ENCODE results near the gene ZXDC.

ZXDC gene

DNA sequence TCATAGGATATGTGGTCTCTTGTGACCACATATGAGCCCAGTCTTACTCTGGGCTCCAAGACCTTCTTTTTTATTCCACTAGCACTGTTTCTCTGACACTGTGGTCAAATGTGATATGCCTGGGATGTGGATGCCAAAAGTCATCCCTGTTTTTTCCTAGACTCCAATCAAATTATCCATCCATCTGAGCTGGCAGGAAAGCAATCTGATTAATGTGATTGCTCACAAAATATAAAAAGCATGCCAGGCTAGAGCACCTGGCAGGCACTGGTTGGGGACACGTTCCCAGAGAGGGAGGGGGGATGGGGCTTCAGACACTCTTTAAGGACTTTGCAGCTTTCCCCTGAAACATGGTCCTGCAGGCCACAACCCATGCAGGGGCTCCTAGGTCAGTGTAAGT, 84.1 kb downstream of the ZXDC start:
- no peak overlapping the region for H3K4me3 ChIP-seq (ENCODE audit: low read depth, low read length)
- TF ChIP-seq CTCF (IDR thresholded peaks at IDR 0.05; ENCODE audit: insufficient read depth, low read length, missing control alignments) = no peak
- POLR2A ChIA-PET = no interaction called here
- no peak for DNase-seq (ENCODE audit: low read depth, low spot score)
- CTCF ChIA-PET = interaction anchor here (0.8 to 6.8 kb wide), 12 partner anchors 11 to 464 kb away, joined by 3 to 60 read pairs (median 3); no protein-coding TSS in a partner anchor

GRCh38 chr3:126390751-126391150, 84.9 kb downstream of the ZXDC start:
- no peak for TF ChIP-seq CTCF (IDR thresholded peaks at IDR 0.05; ENCODE audit: insufficient read depth, low read length, missing control alignments)
- ChIA-PET CTCF (interaction anchor here (1.0 to 4.7 kb wide), 9 partner anchors 10 to 258 kb away, joined by 3 to 74 read pairs (median 11); no protein-coding TSS in a partner anchor), POLR2A (no interaction called here)
- no peak overlapping the region for H3K4me3 ChIP-seq (ENCODE audit: low read depth, low read length)
- no peak for DNase-seq (ENCODE audit: low read depth, low spot score)

GRCh38 chr3:126390201-126390600, 85.5 kb downstream of the ZXDC start:
- POLR2A ChIA-PET = no interaction called here
- TF ChIP-seq CTCF (IDR thresholded peaks at IDR 0.05; ENCODE audit: insufficient read depth, low read length, missing control alignments) = no peak
- no peak overlapping the region for H3K4me3 ChIP-seq (ENCODE audit: low read depth, low read length)
- CTCF ChIA-PET = interaction anchor here (0.6 to 4.7 kb wide), 17 partner anchors 10 to 257 kb away, joined by 3 to 74 read pairs (median 8); no protein-coding TSS in a partner anchor
- no peak for DNase-seq (ENCODE audit: low read depth, low spot score)

DNA sequence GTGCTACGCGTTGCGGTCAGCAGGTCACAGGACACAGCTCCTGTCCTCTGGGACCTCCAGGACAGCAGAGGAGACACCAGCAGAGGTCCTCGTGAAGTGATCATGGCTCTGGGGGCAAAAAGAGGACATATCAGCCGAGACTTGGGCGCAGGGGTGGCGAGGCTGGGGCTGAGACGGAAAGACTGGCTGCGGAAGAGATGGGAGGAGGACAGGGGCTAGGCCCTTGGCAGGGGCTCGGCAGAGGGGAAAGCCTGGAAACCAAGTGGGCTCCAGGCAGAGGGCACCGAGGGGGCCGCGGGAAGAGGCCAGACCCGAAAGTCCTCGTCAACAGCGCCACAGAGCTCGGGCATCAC, 85.9 kb downstream of the ZXDC start:
- no peak for TF ChIP-seq CTCF (IDR thresholded peaks at IDR 0.05; ENCODE audit: insufficient read depth, low read length, missing control alignments)
- ChIA-PET CTCF (interaction anchor here (0.6 to 4.7 kb wide), 20 partner anchors 9 to 269 kb away, joined by 3 to 74 read pairs (median 4); no protein-coding TSS in a partner anchor), POLR2A (no interaction called here)
- no peak for DNase-seq (ENCODE audit: low read depth, low spot score)
- H3K4me3 ChIP-seq (ENCODE audit: low read depth, low read length) = no peak overlapping the region

DNA sequence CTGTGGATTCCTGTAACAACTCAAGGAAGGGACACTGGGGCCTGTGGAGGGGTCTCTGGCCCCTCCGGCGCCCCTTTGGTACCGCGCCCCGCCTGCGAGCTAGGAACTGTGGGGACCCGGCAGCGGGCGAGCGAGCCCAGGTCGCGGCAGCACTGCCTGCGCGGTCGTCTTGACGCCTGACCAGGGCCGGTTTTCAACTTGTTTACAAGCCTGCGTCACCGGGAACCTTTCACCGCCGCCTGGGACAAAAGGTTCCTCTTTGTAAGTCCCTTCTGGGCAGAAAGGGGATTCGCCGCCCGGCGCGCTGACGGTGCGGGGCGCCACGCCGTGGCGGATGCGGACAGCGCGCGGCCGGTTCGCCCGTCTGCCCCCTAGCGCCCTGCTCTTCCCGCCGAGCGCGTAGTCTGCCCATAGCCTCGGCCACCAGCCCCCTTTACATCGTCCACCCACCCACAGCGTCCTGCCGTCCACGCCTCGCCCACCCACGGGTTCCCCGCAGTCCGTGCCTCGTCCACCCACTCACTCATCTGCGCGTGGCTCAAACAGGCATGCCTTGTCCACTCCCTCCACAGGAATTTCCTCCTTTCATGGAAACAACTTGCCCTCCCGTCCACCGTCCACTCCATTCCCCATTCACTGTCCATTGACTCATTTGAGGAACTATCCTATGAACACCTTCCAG, 86.4 kb downstream of the ZXDC start:
- no peak for DNase-seq (ENCODE audit: low read depth, low spot score)
- TF ChIP-seq CTCF (IDR thresholded peaks at IDR 0.05; ENCODE audit: insufficient read depth, low read length, missing control alignments) = peak; percentile 97
- ChIA-PET POLR2A (no interaction called here), CTCF (interaction anchor here (0.5 to 4.7 kb wide), 27 partner anchors 9 to 268 kb away, joined by 3 to 74 read pairs (median 4); no protein-coding TSS in a partner anchor)
- H3K4me3 ChIP-seq (ENCODE audit: low read depth, low read length) = peak overlapping the region; percentile 56

Measured in AG04449 (cell line).